HG02571 (cell line): ENCODE measurements around the gene CENPT.
"Not testable (repeated sequence)": the region's sequence is repeated elsewhere in the genome, so short reads cannot be mapped to it uniquely, and the experiment has no call there.

Experiments
- ATAC-seq: cut with Tn5 transposase; IDR thresholded peaks from one replicate; pipeline ENCODE4 v1.9.1; 2021; ENCODE audit warnings: mild to moderate bottlenecking, moderate library complexity; ENCODE audit not compliant: unreplicated experiment

CENPT gene

GRCh38 chr16:67878232-67878631 is 30.7 kb upstream of the CENPT start:
- ATAC-seq, result no peak

- no peak for ATAC-seq
Measured at GRCh38 chr16:67877064-67877463, 29.6 kb upstream of the CENPT start.

GRCh38 chr16:67874372-67874771 is 26.9 kb upstream of the CENPT start:
- no peak for ATAC-seq

GRCh38 chr16:67873435-67874370 is 26.2 kb upstream of the CENPT start:
- ATAC-seq, result no peak

GRCh38 chr16:67872631-67873434 is 25.3 kb upstream of the CENPT start, which contains the start of gene EDC4:
Gene EDC4, plus strand, starts transcription at chr16:67873052. Its CDS starts 210 bp downstream, at chr16:67873262.
- ATAC-seq, result peak; percentile 71

- no peak for ATAC-seq
Measured at GRCh38 chr16:67872131-67872630, 24.7 kb upstream of the CENPT start.

- ATAC-seq, result no peak
Measured at GRCh38 chr16:67871256-67871655, 23.8 kb upstream of the CENPT start.

- ATAC-seq, result no peak
Measured at GRCh38 chr16:67869653-67870052, 22.2 kb upstream of the CENPT start.

GRCh38 chr16:67868290-67868689 is 20.8 kb upstream of the CENPT start:
- ATAC-seq, result no peak

- no peak for ATAC-seq
Measured at GRCh38 chr16:67865318-67865717, 17.8 kb upstream of the CENPT start.

GRCh38 chr16:67864594-67864993 is 17.1 kb upstream of the CENPT start:
- ATAC-seq, result no peak

GRCh38 chr16:67864044-67864443 is 16.6 kb upstream of the CENPT start:
- ATAC-seq, result not testable (repeated sequence)

GRCh38 chr16:67862623-67863583 is 15.4 kb upstream of the CENPT start:
- no peak for ATAC-seq

- ATAC-seq, result no peak
Measured at GRCh38 chr16:67861877-67862276, 14.4 kb upstream of the CENPT start.

- ATAC-seq, result no peak
Measured at GRCh38 chr16:67860589-67861398, 13.3 kb upstream of the CENPT start.

GRCh38 chr16:67858500-67858899 is 11.0 kb upstream of the CENPT start:
- ATAC-seq, result no peak

- no peak for ATAC-seq
Measured at GRCh38 chr16:67857547-67858233, 10.2 kb upstream of the CENPT start.

- no peak for ATAC-seq
Measured at GRCh38 chr16:67856927-67857546, 9.5 kb upstream of the CENPT start.

GRCh38 chr16:67855789-67856188 is 8.3 kb upstream of the CENPT start:
- ATAC-seq, result no peak
